A549 treated with AZD2906 at 1 μM for 4 hours (cell line): ENCODE measurements around the gene CEACAM4. TPM values are rescaled to one million over a fixed set of nuclear protein-coding genes. Genes with fewer than 3 reads are reported as not detected.

Experiments used
- total RNA-seq: library from RNA; stranded (reverse); fragments of 200-300 nt; extraction: Qiagen RNA extraction; gene quantifications from 5 replicates; pipeline ENCODE4 v1.2.3, GENCODE V29; 2022

Gene CEACAM4
- total RNA-seq: not detected in 5 replicates

GRCh38 chr19:41626877-41627276 is at the start of gene CEACAM4:
Gene CEACAM4, minus strand, starts transcription at chr19:41627074. Its CDS starts 111 bp downstream, at chr19:41626963.

GRCh38 chr19:41575998-41576397 is 50.9 kb downstream of the CEACAM4 start, which contains the start of gene CEACAM21:
Gene CEACAM21, plus strand, starts transcription at chr19:41576166. Its CDS starts 109 bp downstream, at chr19:41576275.

Other genes starting within 250 kb of the CEACAM4 start
- gene EXOSC5, start 229.7 kb downstream of the CEACAM4 start, total RNA-seq: 75.5 to 104 TPM (median 95.7 TPM) in 5 replicates
- 38.6 to 49.9 TPM (median 43.6 TPM) in 5 replicates for gene BCKDHA, start 229.3 kb downstream of the CEACAM4 start, total RNA-seq
- 0.05 to 0.13 TPM (median 0.13 TPM) in 3 of 5 replicates, not detected in the others for gene B3GNT8, start 199.7 kb downstream of the CEACAM4 start, total RNA-seq
- 102 to 129 TPM (median 110 TPM) in 5 replicates for gene DMAC2, start 187.2 kb downstream of the CEACAM4 start, total RNA-seq
- gene ERICH4, start 183.9 kb downstream of the CEACAM4 start, total RNA-seq: not detected in 5 replicates
- 0.08 TPM in 1 of 5 replicates, not detected in the others for gene CEACAM21, start 50.9 kb downstream of the CEACAM4 start, total RNA-seq
- 0.07 to 0.12 TPM (median 0.09 TPM) in 5 replicates for gene CEACAM7, start 61.2 kb upstream of the CEACAM4 start, total RNA-seq
- 1.0 to 2.0 TPM (median 1.5 TPM) in 5 replicates for gene CEACAM5, start 81.6 kb upstream of the CEACAM4 start, total RNA-seq
- 13.8 to 21.7 TPM (median 18.1 TPM) in 5 replicates for gene CEACAM6, start 128.5 kb upstream of the CEACAM4 start, total RNA-seq
- not detected in 5 replicates for gene CEACAM3, start 169.5 kb upstream of the CEACAM4 start, total RNA-seq
- gene LYPD4, start 217.6 kb upstream of the CEACAM4 start, total RNA-seq: not detected in 5 replicates
- gene DMRTC2, start 218.0 kb upstream of the CEACAM4 start, total RNA-seq: not detected in 5 replicates
- 8,904 to 10,355 TPM (median 9,424 TPM) in 5 replicates for gene RPS19, start 233.2 kb upstream of the CEACAM4 start, total RNA-seq